ENCODE measurements around the gene CRIM1.

GRCh38 chr2:36382472-36382871 lies 26.9 kb downstream of the CRIM1 start:
- TF ChIP-seq EZH2 (IDR thresholded peaks at IDR 0.05; ENCODE audit: insufficient read depth, poor library complexity, severe bottlenecking) (no peak), EZH2phosphoT487 (IDR thresholded peaks at IDR 0.05; ENCODE audit: insufficient read depth, low read depth) (no peak)

All from GM23248 (cell line).